ENCODE measurements around the gene TMEM222.
"Not testable (repeated sequence)": the region's sequence is repeated elsewhere in the genome, so short reads cannot be mapped to it uniquely, and the experiment has no call there.

The TMEM222 gene

DNA sequence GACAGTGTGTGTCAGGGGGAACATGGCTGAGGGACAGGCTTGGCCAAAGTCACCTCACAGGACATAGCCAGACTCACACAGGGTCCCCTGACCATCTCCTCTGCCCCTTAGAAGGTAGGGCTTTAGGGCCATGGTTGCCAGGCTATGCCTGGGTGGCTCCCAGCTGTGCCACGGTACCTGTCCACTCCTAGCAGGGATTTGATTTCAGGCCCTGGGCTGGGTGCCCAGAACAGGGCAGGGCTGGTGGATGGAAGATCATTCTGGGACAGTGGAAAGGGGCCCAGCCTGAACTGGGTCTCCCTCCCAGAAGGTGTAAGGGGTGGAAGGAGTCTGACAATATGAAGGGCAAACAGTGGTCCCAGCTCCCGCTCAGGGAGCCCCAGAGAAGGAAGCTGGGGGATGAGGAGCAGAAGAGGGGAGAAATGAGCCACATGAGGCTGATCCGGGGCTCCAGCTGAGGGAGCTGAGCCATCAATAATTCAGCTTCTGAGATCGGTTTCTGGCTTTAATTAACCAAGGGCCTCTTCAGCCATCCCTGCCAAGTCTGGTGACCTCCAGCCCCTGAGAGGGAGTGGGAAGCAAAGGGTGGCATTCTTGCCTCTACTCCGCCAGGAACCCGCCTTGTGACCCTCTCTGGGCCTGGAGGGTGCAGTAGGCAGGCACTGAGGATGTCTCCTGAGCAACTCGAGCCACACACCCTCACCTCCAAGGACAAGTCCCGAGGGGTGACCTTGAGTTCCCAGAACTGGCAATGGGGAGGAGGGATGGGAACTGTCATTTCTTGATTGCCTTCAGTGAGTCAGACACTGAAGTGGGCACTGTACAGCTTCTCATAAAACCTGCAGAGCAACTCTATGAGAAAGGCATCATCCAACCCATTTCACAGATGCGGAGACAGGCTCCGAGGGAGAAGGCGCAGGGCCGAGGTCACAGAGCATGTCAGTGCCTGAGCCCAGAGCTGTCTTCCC, 59.1 kb downstream of the TMEM222 start:
- TF ChIP-seq CTCF (conservative IDR thresholded peaks at IDR 0.05; ENCODE audit: low read depth, low read length) = no peak
- DNase-seq (ENCODE audit: low read depth) = no peak
- no peak overlapping the region for H3K4me3 ChIP-seq (ENCODE audit: low read depth, low read length)

DNA sequence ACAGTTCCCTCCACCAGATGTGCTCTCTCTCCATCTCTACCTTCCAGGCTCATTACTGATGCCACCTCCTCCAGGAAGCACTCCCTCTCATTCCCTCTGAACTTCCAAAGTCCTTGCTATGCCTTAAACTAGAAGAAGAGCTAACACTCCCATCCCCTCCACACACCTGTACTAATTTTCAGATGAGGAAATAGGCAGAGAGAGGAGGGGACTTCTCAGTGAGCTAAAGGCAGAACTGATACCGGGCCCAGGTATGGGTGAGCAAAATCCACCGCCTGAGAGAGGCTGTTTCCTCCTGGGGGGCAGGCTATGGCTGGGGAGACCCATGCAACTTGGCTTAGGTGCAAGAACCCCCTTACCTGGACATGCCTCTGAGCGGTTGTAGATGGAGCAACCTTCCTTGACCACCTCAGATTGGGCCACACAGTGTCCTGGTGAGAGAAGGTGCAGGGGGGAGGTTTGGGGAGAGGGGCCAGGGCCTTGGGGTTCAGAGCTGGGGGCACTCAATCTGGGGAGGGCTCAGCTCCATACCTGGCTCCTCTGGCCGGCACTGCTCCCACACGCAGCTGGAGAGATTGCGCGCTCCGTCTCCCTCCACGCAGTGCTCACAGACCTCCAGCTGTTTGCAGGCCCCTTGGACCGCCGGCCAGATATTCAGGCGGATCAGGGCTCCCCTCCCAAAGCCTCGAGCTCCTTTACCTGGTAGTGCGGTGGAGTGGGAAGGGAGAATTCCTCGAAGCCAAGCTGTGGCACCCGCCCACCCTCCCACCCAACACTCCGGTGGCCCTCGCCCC, 60.2 kb downstream of the TMEM222 start:
- no peak for TF ChIP-seq CTCF (conservative IDR thresholded peaks at IDR 0.05; ENCODE audit: low read depth, low read length)
- H3K4me3 ChIP-seq (ENCODE audit: low read depth, low read length) = no peak overlapping the region
- no peak for DNase-seq (ENCODE audit: low read depth)

DNA sequence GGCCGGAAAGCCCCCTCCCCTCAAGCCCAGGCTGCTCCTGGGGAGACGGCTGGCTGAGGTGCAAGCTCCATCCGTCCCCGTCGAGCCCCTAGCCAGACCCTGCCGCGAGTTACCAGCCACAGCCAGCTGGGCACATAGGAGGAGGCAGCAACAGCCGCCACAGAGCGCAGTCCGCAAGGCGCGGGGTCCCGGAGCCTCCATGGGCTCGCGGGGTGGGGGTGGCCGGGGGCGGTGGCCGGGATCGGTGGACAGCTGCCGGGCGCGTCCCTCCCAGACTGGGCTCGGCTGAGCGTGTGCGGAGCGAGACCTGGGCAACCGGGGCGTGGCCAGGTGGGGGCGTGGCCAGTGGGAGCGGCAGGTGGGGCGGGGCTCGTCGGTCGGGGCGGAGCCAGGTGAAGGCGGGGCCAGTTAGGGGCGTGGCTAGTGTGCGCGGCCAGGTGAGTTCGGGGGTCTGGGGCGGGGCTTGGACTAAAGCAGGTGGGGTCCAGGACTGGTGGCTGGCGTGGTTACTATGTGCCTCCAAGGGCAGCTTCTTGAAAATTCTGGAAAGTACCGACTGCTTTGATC, 61.2 kb downstream of the TMEM222 start, which contains the start of gene CD164L2:
Gene CD164L2, minus strand, starts transcription at position 295 of the 567 bp plus-strand sequence. Its CDS starts 94 bp downstream, at position 201.
- no peak within 1 kb of the TSS for H3K4me3 ChIP-seq (ENCODE audit: low read depth, low read length)
- DNase-seq (ENCODE audit: low read depth) = no peak
- no peak for TF ChIP-seq CTCF (conservative IDR thresholded peaks at IDR 0.05; ENCODE audit: low read depth, low read length)

DNA sequence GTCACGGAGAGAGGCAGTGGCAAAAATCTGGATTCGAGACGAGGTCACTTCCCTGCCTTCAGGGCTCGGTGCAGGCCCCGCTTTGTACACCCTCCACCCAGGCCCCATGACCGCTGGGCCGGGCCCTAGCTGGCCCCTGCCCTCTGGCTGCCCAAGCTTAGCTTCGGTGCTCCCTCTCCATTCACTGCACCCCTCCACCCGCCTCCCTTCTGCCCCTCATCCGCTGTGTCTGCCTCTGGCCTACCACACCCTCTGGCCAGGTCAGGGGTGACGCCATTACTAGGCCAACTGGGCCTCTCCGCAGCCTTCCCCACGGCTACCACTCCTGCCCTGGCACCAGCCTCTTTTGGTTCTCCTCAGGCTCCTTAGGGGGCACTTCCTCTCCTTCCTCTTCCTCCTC, 61.7 kb downstream of the TMEM222 start:
- TF ChIP-seq CTCF (conservative IDR thresholded peaks at IDR 0.05; ENCODE audit: low read depth, low read length) = no peak
- no peak overlapping the region for H3K4me3 ChIP-seq (ENCODE audit: low read depth, low read length)
- no peak for DNase-seq (ENCODE audit: low read depth)

GRCh38 chr1:27384797-27385196, 62.8 kb downstream of the TMEM222 start:
- H3K4me3 ChIP-seq (ENCODE audit: low read depth, low read length); DNase-seq (ENCODE audit: low read depth): not testable (repeated sequence)
